Gastroesophageal sphincter (tissue), 3 donors: ENCODE results near the gene COLEC12.

Source experiments
- POLR2AphosphoS5 ChIP-seq: sonication (generic); formaldehyde crosslinking; IDR thresholded peaks from one replicate; pipeline ENCODE4 v1.6.1; 2017; ENCODE audit warnings: antibody characterized with exemption
- TF ChIP-seq, protein P1 (sequence below), 4 experiments: fragments of 200-600 bp in 2 of 4; fragments of 450-650 bp in 2 of 4; sonication (generic) in 1 of 4; IDR thresholded peaks; one replicate each; pipeline ENCODE4 v1.5.1; 2017 to 2019; ENCODE audit warnings: antibody characterized with exemption in 4 of 4, mild to moderate bottlenecking in 2 of 4, moderate library complexity in 2 of 4

DNA sequence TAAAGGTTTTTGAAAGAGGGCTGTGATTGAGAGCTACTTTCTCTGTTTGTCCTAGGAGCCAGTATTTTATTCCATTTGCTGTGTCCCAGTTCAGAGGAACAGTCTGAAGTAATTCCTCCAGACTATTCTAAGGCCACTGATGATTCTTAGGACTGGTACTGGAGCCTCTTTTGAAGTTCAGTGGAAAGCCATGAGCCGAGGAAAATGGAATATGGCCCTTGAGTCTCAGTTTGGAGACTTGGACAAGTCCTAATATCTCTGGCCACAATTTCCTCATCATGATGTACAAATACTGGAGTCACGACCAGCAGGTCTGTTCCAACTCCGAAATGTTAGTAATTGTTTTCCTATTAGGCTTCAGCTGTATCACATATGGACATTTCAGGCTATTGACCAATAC is 7.1 kb upstream of the COLEC12 start:
- TF ChIP-seq, protein P1, sequence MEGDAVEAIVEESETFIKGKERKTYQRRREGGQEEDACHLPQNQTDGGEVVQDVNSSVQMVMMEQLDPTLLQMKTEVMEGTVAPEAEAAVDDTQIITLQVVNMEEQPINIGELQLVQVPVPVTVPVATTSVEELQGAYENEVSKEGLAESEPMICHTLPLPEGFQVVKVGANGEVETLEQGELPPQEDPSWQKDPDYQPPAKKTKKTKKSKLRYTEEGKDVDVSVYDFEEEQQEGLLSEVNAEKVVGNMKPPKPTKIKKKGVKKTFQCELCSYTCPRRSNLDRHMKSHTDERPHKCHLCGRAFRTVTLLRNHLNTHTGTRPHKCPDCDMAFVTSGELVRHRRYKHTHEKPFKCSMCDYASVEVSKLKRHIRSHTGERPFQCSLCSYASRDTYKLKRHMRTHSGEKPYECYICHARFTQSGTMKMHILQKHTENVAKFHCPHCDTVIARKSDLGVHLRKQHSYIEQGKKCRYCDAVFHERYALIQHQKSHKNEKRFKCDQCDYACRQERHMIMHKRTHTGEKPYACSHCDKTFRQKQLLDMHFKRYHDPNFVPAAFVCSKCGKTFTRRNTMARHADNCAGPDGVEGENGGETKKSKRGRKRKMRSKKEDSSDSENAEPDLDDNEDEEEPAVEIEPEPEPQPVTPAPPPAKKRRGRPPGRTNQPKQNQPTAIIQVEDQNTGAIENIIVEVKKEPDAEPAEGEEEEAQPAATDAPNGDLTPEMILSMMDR (IDR thresholded peaks at IDR 0.05), result no peak
- TF ChIP-seq POLR2AphosphoS5, result no peak
